ENCODE data around the gene IFNW1.

Gene IFNW1

DNA sequence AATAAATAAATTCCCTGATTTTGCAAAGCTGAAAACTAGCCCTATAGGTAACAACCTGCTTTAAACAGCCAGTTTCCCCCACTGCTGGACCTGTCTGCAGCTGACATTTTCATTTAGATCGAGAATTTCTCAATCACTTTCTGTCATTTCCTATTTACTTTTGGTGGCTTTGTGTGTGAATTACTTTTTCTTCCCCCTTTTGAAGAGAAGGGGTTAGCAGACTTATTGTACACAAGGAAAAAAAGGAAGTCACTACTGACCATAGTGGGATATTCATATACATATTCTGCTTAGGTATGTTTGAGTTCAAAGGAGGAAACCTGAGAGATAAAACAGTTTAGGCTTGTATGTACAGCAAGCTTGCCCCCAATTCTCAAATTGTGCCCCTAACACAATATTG, 36.8 kb downstream of the IFNW1 start:
- no peak for DNase-seq

DNA sequence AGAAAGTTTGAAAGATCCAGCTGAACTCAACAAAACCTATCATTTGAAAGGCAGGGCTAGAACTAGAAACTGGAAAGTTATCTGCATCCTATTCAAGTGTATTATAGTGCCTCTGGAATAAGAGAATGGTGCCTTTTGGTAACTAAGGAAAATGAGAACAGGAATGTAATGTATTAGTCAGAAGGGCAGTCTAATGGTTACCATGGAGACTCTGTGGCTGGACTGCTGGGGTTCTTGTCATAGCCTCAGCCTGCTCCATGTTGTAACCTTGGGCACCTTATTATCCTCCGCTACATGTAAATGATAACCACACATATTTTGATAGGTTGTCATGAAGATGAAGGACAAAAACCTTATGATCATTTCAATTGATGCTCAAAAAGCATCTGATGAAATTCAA, 39.3 kb downstream of the IFNW1 start:
- no peak for DNase-seq

DNA sequence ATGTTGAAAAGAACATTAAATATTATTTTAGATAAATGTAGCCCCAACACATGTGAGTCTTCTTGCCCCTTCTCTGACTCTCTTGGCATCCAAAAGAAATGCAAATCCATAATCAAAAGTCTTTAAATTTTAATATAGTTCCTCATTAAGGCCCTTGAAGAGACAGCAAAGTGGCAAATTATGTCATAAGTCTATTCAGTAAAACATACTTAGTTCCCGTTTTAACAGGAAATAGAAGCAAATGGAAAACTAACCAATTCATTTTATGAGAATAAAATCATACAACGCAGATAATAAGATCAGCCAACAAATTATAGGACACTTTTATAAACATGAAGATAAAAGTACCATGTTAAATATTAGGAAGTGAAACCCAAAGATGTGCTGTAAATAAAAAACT, 43.8 kb downstream of the IFNW1 start:
- no peak for DNase-seq

- DNase-seq = no peak
These were observed 44.8 kb downstream of the IFNW1 start for GRCh38 chr9:21096901-21097255.

GRCh38 chr9:21096172-21096900, 45.3 kb downstream of the IFNW1 start:
- peak in 1 of 2 experiments; percentile 28 for DNase-seq

DNA sequence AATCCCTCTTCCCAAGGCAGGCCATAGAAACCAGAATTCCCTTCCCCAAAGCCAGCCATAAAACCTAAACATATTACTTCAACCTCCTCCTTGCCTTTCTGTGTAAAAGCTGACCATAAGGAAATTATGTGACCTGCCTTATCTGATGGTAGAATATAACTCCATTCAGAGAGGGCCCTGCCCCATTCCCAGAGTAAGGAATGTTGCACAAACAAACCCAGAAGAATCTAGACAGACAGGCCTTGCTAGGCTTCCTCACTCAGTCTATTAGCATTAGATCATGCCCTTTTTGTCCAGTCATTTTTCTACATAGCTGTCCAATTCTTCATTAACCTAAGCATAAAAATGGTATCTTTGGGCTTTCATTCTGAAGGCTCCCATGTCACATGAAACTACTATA, 46.1 kb downstream of the IFNW1 start:
- DNase-seq = no peak
